HG03565 (cell line): ENCODE data around the gene MYO10.

Experiments used
- ATAC-seq: cut with Tn5 transposase; IDR thresholded peaks from one replicate; pipeline ENCODE4 v1.9.1; 2021; ENCODE audit warnings: mild to moderate bottlenecking, moderate library complexity; ENCODE audit not compliant: unreplicated experiment

MYO10 gene

DNA sequence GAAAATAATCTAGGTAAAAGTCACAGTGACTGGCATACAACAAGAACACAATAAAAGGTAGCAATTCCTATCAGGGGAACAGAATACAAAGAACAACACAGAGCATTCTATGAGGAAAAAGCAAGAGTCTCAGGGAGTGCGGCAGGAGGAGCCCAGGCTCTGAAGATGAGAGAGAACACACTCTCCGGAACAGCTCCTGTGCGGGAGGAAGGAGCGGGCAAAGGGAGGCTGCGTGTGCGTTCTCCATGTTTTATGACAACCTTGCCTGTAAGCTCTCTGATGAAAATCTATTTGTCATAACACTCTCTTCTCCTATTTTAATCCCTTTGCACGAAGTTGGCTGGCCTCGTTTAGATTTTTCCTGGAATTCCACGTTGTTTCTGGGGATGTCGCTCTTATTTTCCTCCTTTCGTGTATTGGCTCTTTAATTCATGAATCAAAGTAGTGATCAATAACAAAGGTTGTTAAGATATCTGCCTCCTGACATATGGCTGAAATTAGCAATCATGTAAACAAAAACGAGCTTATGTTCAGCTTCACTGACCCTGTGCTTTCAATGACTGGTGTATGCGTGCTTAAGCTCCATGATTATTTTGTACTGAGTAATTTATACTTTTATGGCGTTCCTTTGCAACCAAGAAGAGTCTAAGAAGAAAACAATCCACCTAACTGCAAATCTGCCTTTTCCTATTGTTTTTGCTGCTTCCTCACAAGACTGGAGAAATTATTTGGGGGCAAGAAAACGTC is 109.5 kb downstream of the MYO10 start:
- ATAC-seq: no peak

DNA sequence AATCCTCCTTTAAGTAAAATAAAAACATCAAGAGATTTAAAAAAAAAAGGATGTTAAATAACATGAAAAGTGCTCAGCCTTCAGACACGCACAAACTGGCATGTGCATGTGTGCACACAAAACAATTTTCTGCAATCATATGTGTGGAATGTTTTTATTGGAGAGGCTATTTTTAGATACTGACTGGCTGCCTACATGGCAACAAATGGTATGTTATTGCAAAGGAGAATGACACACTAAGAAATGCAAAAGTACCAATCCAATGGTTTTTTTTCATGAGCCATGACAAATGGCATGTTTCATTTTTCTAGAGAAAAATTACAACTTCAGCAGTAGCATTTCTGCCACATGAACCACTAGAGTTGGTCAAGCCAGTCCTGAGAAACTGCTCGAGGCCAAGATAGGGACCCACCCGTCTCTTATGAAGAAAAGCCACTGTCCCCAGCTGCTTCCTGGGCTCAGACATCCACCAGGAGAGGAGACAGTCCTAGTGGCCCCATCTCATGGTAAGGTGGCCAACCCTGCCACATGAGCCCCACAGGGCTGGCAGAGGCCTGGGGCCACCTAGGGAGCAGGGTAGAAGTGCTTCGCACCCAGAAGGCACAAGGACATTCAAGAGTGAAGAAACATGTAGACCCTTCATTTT is 116.4 kb downstream of the MYO10 start:
- no peak for ATAC-seq

DNA sequence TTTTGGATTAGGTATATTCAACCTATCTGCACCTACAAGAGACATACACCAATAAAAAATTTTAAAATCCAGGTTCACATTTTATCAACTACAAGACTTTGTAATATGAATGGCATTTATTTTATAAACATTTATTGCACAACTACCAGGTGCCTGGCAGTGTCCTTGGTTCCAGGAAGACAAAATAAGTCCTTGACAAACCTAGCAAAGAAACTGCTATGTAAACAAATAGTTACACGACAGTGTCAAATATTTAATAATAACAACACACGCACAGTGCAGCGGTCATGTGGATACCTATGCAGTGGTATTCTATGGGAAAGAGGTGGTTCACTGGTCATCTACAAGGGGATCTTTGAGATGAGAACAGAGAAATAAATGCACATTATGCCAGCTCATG is 120.7 kb downstream of the MYO10 start:
- no peak for ATAC-seq

DNA sequence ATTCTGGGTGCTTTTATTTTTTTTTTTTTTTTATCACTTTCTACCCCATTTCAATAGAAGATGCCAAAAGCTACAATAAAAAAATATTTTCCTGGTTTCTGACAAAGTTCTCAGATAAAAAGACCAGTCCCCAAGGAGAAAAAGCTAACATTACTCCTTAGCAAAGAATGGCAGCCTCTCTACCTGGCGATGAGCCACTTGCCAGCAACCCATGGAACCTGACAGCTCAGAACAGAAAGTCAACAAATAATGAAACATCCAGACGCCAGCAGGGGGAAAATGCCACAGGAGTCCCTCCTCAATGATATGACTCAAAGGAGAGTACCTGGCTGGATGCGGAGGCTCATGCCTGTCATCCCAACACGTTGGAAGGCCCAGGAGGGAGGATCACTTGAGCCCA is 123.2 kb downstream of the MYO10 start:
- ATAC-seq: no peak

DNA sequence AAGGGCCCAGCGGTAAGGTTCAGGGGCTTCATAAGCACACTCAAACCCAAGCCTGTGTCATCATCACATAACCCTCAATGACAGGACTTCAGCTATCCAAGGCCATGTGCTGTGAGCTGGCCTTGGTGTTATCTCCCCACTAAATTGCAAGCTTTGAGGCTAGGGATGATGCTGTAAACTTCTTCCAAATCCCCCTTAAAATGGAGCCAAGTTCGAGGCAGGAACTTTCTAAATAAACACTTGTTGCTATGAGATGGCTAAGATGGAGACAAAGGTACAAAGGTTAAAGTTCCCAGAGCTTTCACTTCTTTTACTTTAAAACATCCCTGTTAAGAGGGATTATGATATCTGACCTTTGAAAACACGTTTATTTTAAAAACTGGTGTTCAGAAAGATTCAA is 123.6 kb downstream of the MYO10 start:
- no peak for ATAC-seq

DNA sequence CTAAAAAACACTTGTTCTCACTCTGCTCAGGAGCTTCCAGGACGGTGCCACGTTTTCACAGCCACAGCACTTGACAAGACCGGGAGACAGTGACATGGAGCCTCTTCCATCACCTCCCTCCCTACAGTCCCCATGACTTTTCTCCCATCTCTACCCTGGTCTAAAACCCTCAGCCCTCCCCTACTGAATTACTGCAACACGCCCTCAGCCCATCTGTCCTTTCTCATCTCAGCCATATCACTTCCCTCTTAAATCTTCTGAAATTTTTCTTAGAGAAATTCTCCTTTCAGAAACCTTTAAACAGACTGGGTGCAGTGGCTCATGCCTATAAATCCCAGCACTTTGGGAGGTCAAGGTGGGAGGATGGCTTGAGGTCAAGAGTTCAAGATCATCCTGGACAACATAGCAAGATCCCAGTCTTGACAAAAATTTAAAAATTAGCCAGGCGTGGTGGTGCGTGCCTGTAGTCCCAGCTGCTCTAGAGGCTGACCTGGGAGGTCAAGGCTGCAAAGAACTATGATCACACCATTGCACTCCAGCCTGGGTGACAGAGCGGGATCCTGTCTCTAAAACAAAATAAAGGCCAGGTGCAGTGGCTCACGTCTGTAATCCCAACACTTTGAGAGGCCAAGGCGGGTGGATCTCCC is 125.8 kb downstream of the MYO10 start:
- ATAC-seq: no peak

DNA sequence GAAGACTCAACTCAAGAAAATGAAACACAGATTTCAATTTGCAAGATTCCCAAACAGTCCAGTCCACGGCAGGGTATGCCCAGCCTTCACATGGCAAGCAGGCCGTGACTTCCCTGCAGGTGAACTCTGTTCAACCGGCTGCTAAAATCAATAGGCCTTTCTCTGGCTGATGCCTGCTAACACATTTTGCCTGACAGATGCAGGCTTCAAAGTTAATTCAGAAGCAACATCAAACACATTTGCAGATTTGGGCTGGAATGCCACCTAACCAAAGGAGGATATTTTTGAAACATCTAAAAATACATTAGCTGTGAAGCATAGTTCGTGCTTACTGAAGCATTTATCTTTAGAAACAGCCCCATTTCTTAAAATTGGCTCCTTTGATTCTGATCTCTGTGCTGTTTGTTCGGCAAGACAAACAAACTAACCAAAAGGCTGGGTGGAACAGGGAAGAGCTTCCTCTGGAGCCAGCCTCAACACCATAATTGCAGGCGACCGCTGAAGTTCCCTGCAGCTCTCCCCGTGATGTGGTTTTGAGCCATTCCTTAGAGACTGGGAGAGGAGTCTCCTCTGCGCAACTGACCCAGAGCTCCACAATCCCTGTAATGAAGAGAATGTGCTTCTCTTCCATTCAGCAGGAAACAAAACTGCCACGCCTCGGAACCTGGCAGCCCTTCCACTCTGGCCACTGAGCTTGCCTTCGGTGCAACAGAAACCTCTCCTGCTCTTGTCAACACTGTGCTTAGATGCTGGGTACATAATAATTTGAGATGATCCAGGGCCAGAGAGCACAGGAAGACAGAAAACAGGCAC is 126.5 kb downstream of the MYO10 start:
- ATAC-seq: no peak

DNA sequence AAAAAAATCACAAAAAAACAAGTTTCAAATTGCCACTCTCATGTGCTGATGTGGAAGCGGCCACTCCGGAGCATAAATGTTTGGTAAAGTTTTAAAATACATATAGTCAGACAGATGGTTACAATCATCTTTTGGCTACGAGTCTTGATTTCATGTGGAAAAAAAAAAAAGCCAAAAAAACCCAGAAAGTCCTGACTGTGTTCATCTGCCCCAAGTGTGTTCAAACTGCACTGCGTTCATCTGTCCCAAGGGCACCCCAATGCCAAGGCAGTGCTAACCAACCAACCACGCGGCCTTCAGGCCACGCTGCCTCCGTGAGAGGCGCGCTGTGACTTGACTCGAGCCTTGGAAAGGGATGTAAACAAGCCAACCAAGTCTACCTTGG is 127.1 kb downstream of the MYO10 start:
- no peak for ATAC-seq

DNA sequence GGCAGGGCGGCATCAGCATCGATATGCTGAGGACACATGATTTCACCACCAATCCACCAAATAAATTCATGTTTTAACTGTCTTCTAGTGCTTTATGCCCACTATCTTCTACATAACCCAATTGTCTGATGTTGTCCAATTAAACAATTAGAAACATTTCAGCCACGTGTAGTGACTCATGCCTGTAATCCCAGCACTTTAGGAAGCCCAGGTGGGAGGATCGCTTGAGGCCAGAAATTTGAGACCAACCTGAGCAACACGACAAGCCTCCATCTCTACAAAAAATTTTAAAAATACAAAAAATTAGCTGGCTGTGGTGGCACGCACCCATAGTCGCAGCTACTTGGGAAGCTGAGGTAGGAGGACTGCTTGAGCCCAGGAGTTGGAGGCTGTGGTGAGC is 128.1 kb downstream of the MYO10 start:
- ATAC-seq: no peak

DNA sequence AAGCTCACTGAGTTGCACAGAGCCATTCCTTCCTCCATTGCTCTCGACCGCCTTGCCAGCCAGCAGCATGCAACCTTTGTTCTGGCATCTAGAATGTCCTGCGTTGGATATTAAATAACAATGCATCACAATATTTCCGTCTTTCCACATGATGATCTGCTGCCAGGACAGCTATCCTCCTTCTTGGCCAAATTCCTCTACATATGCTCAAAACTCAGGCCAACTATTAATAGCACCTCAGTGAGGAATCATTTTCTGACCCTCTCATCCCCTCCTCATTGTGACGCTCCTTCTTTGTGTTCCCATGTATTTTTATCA is 128.6 kb downstream of the MYO10 start:
- no peak for ATAC-seq

DNA sequence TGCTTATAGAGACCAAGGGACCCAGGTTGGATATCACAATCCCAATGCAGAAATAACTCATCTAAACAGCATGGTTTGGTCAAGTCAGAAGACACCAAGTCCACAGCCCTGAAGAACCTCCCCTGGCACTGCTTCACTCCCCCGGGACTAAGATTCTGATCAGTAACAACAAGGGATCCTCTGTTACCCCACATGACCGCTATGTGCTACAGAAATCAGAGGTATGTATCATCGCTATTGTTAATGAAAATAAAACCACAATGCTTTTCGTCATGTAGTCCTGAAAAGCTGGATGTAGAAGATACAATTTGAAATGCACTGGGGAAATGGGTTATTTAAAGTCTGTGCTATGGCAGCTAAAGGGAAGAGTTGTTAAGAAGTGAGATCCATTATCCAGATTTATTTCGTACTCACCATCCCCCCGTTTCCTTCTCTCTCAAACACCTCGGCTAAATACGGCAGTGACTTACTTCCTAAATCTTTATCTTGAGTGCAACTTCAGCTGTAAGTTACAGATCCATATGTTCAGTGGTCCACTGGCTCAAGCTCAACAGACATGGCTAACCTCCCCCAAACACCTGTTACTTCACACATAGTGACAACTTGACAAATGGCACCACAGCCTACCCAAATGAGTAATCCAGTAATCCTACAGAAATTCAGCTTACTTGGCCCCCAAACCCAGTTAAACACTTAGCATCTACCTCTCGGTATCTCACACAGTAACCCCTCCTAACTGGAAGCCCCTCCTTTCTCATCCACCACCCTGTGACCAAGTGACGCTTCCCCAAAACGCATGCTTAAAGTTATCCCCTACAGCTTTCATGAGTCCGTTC is 129.2 kb downstream of the MYO10 start:
- ATAC-seq: no peak

DNA sequence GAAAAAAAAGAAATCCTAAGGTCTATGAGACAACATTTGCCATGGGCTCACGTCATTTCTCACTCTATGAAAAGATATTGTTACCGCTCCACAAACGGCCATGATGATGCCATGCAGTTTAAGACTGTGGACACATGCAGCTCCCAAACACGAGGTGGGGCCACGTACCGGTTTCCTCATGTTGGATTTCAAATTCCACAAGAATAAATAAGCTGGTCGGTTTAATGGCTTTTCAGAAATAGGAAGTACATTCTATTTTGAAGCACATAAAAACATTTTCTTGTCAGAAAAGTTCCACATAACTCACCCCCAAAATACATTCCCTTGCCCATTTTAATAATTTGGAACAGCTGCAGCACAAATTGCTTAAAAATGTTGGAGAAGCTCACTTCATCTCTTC is 130.6 kb downstream of the MYO10 start:
- no peak for ATAC-seq

DNA sequence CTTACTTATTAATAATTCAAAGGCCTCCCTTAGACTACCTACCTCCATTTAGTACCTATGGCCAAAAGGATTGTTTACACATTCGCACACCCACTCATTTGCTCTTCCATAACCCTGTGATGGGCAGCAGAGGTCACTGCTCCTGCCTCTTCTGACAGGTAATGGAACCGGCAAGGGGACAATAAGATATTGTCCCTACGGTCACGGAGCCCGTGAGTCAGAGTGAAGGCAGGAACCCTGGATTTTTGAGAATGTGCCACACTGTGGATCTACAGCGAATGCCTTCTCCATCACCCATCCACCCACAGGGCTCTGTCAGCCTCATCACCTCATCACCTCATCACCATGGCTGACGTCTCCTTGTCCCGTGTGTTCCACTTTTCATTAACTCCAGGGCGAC is 132.3 kb downstream of the MYO10 start:
- no peak for ATAC-seq

DNA sequence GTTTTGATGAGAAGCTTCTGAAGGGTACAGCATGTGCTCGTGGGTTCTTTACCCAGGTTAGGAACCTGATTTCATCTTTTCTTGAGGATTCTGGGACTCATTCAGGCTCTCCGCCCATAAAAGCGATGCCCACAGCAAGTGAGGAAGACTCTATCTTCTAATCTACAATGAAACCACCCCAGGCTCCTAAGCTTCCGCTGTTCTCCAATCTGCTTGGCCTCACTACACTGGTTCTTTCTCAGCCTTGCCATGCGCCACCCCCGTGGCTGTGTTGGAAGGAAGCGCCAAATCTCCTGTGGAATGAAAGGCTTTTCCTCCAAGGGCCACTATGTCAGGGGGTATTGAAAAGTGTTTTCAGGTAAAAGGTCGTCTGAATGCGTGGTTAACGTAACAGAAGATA is 135.6 kb downstream of the MYO10 start:
- ATAC-seq: no peak

DNA sequence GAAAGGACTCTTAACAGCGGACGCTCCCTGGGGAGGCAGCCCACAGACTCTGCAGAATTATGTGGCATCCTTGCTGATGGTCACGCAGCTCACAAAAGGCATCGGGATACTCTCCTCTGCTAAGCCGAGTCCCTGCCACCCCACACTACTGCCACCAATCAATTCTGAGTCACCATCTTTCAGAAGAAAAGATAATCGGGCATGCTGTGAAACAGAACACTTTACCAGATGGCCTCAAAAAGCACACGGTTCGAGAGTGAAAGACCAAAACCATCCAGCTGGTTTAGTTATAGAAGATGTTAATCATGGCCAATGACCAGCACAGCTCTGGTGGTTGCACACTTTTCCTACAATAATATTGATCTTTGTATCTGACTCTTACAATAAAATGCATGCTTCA is 136.3 kb downstream of the MYO10 start:
- no peak for ATAC-seq

DNA sequence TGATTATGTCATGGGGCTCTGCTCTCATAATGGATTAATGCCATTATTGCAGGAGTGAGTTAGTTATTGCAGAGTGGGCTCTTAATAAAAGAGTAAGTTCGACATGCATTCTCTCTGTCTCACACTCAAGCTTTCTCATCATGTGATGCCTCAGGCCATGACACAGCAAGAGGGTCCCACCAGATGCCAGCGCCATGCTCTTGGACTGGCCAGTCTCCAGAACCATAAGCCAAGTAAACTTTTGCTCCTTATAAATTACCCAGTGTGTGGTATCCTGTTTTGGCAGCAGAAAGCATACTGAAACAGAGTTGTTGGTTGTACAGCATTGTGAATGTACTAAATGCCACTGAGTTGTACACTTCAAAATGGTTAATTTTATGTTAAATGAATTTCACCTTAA is 138.1 kb downstream of the MYO10 start:
- ATAC-seq: no peak

DNA sequence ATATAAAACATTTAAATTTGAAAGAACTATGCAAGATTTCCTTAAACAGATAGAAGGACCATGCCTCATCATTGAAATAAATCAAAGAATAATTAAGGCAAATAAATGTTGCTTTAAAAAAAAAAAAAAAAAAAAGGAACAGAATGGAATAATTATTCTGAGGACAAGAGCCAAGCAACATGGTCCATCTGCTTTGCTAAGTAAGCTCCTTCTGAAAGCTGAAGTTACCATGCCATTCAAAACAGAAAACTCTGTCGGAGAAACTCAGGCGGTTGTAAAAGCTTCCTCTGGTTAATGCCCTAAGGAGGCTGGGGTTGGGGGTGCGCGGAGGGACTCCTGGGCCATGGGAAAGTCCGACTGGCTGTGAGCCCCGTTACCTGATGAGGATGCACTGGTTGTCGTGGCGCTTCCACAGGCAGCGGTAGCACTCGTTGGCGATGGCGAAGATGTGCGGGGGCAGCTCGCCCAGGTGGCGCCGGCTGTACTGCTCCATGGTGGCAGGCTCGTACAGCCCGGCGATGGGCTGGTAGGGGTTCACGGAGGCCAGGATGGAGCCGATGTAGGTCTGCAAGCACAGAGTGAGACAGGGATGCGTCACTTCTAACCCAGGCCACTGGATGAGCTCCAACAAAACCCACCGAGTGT is 141.7 kb downstream of the MYO10 start:
- no peak for ATAC-seq

DNA sequence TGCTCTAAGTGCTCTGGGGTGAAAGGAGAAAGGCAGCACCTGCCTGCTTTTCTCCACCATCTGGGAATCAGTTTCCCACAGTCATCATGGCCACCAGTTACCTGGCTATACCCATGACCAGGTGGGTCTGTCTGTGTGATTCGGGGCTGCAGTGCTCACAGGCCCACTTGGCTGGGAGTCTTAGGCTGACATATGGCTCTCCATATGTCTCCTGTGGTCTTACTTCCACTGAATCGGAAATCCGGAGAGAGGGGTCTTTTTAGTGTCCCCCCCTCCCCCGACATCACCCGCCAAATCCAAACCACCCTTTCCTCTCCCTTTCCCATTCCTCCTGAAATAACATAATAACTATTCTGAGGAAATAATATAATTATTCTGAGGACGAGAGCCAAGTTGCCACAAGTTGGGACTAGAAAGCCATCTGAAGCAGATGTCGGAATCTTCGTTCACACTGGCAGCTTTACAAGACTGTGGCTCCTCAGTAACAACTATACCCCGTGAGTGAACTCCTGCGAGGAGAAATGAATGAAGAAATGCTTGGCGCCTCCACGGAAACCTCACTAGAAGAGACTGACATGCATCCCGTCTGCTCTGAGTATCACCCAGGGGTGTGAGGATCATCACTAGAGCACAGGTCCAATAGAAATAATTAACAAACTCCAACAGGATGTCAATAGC is 143.4 kb downstream of the MYO10 start:
- ATAC-seq: no peak

DNA sequence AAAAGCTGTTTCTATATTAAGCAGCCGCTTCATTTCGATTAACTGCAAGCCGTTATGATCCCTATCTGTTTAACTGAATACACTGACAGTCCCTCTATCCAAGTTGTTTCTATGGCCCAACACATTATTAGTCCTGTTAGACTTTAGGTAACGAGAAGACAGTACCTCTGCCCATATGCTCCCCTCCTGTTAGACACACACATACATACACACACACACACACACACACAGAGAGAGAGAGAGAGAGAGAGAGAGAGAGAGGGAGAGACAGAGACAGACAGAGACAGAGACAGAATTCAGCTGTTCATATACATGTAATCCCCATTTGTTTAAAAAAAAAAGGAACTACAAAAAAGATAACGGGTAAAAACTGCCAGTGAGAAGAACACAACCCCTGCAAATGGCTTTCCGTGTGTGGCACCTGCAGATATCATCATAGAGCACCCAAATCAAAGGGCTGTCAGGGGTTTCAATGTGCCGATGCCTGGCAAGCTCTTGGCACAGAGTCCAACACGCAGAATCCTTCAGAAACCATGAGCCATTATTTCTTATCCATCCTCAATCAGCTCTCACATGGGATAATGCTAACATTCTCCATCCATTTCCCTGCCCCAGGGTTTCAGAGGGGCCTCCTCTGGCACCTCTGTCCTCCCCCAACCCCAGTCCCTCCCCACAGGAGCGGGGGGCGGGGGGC is 144.0 kb downstream of the MYO10 start:
- ATAC-seq: no peak
